ENCODE results near the gene CST4.
"Not testable (repeated sequence)": the region's sequence is repeated elsewhere in the genome, so short reads cannot be mapped to it uniquely, and the experiment has no call there.

The CST4 gene

DNA sequence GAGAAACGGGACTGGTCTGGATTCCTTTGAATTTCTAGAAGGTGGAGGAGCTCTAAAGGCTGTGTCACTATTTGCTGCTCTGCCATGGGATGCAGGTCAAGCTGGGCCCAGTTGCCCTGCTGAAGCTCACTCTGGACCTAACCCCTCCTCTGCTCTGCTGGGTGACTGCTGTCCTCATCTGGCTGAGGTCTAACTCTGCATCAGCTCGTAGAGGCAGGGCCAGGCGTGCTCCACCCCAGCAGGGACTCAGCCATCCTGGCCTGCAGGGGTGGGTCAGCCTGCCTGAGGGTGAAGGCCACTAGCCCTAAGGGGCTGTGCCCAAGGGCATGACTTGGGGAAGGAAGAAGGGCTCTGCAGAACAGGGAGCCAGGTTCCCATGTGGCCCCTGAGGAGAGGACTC lies 852 bp downstream of the CST4 start:
- no peak for DNase-seq

DNA sequence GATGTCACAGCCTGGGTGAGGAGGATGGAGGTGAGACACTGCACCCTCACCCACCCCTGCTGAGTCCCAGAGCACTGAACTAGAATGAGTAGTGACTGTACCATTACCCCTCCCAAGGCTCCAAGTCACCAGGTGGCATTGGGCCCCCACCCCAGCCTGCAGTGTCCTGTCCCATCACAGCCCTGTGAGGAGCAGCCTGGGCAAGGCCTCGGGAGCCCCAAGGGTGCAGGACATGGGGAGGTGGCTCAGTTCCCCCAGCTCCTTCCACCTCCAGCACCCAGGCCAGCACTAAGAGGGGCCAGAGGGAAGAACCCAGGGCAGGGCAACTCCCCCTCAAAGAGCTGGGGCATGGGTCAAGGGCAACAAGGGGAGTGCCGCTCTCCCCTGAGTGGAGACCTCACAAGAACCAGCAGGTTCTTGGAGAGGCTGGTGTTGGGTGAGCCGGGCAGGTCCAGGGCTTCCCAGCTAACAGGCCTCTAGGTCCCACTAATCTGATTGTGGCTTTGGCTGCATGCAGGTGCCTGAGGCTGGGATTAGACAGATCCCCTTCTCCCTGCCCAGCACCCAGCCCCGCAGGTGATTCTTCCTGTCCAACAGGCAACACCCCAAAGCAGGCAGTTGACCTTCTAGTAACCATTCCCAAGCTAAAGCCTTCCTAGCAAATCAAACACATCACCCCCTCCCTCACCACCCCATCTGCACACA lies 2.6 kb downstream of the CST4 start:
- no peak for DNase-seq

- DNase-seq, result not testable (repeated sequence)
These were observed 3.3 kb downstream of the CST4 start for GRCh38 chr20:23685529-23685896.

DNA sequence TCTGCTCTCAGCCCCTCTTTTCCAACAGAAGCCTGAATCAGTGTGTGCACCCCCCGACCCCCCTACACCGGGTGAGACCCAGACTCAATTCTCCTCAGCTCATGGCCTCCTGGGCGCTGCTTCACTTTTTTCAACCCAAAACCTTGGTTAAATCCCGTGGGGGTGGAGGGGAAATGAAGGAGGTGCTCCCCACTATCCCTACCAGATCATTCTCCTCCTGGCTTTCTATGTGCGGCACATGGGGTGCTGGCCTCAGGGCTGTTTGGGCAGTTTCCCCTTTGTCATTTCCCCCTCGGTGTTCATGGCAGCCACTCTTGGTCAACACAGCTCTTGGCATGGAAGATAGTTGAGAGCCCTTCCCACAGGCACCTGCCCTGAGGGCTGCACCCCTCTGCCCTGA lies 4.6 kb downstream of the CST4 start:
- DNase-seq, result no peak

DNA sequence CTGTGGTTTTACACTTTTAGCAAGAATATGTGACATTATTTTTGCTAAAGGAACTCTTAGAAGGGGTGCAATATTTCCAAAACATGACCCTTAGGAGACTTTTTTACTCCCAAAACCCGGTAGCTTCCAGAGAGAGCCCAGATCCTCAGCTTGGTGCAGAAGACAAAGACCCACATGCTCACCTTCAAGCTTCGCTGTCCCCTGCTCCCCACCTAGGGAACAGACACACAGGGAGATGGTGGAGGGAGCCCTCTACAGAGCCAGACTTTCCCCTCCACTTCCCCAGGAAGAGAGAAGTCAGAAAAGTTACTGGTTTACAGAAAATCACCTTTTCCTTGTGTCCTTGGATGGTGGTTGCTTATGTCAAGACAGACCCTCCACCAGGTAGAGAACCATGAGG lies 5.0 kb downstream of the CST4 start:
- DNase-seq, result no peak

DNA sequence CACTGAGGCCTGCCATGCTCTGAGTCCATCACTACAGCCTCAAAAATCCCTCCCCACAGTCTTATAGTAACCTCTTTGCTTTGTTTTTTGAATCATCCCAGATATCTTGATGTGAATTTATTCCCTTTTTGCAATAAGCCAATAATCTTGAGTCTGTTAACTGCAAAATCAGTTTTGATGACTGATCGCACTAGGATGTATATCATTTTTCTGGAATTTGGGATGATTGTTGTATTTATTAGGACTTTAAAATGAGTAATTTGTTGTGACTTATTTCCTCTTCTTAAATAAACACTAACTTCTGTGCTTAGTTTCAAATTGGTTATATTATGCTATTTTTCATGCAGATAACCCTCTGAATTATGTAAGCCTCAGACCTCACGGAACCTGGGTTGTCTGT lies 5.6 kb downstream of the CST4 start:
- DNase-seq, result no peak

DNA sequence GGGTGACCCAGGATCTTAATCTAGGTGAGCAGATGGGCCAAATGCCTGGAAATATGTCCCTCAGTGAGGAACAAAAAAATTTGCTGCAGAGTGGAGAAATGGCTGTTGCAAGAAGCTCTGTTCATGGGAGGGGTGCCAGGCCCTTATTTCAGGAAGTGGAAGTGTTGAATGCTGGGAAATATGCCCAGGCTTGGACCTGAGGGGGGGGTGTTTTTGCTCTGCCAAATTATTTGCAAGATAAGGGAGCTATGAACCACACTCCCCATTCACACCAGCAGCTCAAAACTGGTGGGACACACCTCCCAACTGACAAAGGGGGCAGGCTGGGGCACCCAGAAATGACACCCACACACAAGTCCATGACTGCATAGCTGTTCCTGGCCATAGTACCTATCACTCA lies 8.7 kb downstream of the CST4 start:
- DNase-seq, result no peak

DNA sequence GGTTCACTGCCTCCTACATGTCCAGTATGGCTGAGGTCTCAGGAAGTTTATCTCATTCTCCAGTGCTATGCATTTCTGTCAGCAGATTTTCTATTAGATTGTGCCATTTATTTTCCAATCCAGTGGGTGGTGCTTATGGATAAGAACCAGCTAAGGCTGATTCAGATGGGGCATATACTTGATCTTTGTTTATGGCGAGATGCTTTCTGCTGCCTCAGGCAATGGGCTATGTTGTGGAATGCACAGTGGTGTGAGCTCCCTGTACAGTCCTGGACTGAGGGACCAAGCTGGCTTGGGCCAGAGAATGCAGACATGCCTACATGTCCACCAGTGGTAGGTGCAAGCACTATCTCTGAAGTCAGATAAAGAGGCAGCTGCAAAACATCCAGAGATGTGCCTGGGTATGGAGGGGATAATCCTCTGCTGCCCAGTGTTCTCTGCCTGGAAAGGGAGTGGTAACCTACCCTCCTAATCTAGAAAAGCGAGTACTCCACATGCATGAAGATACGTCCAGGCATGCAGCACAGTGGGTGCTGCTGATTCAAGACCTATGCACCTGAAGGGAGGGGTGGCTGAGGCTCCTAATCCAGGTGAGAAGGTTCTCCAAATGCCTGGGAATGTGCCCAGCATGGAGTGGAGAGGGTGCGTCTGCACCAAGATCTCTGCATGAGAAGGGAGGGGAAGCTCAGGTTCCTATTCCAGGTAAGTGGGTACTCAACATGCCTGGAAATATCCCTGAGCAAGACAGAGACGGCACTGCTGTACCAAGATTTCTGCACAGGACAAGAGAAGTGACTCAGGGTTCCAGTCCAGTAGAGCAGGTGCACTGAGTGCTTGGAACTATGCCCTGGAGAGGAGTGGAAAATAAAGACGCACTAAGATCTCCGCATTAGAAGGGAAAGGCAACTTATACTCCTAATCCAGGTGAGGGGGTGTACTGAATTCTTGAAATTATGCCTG lies 9.4 kb downstream of the CST4 start:
- no peak for DNase-seq

GRCh38 chr20:23673209-23673608 lies 15.6 kb downstream of the CST4 start:
- no peak for DNase-seq

DNA sequence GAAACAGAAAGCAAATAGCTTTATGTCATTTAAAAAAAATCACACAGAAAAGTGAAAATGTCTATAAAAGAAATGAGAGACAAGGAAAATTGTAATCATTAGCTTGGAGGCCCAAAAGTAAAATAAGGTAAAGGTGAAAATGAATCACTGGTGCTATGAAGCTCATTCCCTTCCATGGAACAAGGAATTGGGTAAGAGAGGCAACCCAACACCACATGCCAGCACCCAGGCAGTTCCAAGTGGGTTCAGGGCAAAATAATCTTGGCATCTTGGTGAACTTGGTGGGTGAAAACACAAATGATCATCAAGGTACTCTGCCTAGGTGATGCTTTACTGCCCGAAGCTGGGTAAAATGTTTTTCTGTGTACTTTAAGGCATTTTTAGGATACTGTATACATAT lies 16.7 kb downstream of the CST4 start:
- DNase-seq, result no peak

DNA sequence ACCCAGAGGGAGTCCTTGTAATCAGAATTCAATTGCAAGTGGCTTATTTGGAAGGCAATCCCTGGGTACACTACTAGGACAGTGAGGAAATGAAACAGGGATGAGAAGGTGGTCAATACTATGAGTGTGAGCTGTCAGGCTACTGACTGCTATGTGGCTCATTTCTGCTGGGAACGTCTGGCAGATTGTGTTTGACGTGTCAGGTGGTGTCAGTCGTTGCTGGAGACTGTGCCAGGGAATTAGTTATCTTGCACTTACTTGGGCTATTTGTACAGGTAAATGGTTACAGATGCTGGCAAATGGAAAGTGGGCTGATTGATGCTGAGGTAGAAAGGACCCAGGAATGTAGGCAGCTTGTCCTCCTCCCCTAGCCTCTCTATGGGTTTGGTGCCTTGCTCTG lies 17.4 kb downstream of the CST4 start:
- DNase-seq, result no peak

- DNase-seq, result no peak
These were observed 18.5 kb downstream of the CST4 start for GRCh38 chr20:23670361-23670760.

- DNase-seq, result no peak
These were observed 19.0 kb downstream of the CST4 start for GRCh38 chr20:23669866-23670265.

DNA sequence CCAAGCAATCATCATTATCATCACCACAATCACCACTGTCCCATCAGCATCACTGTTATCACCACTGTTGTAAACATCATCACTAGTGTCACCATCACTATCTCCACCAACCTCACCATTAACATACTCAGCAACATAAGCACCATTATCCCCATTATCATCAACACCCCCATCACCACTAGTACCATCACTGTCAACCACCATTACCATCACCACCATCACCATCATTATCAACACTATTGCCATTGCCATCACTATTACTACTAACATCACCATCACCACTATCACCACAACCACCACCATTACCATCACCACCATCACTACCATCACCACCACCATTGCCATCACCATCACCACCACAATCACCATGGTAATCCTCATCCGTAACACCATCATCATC lies 19.5 kb downstream of the CST4 start:
- DNase-seq, result no peak

- DNase-seq, result peak; percentile 49
These were observed 20.3 kb downstream of the CST4 start for GRCh38 chr20:23668477-23668951.

GRCh38 chr20:23667666-23668065 lies 21.2 kb downstream of the CST4 start:
- DNase-seq, result no peak

GRCh38 chr20:23666698-23667097 lies 22.1 kb downstream of the CST4 start:
- no peak for DNase-seq

- DNase-seq, result no peak
These were observed 22.6 kb downstream of the CST4 start for GRCh38 chr20:23666189-23666588.

DNA sequence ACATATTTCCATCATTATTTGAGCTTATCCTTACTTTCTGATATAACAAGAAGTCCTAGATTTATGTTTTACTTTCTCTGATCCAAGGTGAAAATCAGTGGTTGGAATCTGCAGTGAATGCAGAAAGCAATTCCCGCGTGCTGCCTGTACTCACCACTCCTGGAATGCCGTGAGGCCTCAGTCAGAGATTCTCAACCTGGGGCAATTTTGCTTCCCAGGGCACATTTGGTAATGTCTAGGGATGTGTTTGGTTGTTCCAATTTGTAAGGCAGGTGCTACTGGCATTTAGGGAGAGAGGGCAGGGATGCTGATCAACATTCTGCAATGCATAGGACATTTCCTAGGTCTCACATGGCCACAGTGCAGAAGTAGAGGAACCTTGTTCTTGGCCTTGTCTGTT lies 23.9 kb downstream of the CST4 start:
- no peak for DNase-seq

GRCh38 chr20:23664046-23664445 lies 24.8 kb downstream of the CST4 start:
- not testable (repeated sequence) for DNase-seq

DNA sequence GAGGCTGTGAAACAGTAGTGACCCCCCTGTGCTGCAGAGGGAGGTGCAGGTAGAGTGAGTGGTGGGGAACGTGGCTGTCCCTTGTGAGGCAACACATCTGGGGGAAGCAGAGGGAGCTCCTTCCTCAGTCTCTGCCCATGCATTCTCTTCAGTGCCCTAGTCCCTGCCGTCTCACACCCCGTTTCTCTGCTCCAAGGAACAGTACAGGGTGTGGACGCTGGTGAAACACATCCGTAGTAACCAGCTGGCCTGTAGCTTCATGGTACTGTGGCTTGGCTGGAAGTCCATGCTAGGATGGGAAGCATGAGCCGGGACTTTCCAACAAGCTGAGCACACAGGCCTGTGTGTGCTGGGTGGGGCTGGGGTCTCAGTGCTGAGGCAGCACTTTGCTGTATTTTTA lies 25.7 kb downstream of the CST4 start:
- DNase-seq, result no peak

- DNase-seq, result no peak
These were observed 26.5 kb downstream of the CST4 start for GRCh38 chr20:23662276-23662870.

GRCh38 chr20:23661002-23661429 lies 27.8 kb downstream of the CST4 start:
- no peak for DNase-seq

All from right kidney (tissue), 1 donor.